KOPT-K1 (cell line): Measurements from ENCODE around the gene BLOC1S6.

ENCODE experiments used
- H3K27ac ChIP-seq: fragments of 200-600 bp; sonication (generic); 2 replicates; pipeline ENCODE4 v1.5.1; 2016; ENCODE audit warnings: antibody characterized with exemption, mild to moderate bottlenecking, low read depth, low read length; ENCODE audit not compliant: poor library complexity, severe bottlenecking
- H3K36me3 ChIP-seq: fragments of 200-600 bp; sonication (generic); 2 replicates; pipeline ENCODE4 v1.5.1; 2017; ENCODE audit warnings: antibody characterized with exemption, mild to moderate bottlenecking, low read length, moderate library complexity; ENCODE audit not compliant: insufficient read depth
- H3K9me3 ChIP-seq: fragments of 200-600 bp; sonication (generic); 2 replicates; pipeline ENCODE4 v1.5.1; 2017; ENCODE audit warnings: antibody characterized with exemption, low read length, mild to moderate bottlenecking; ENCODE audit not compliant: insufficient read depth, poor library complexity, severe bottlenecking

BLOC1S6 gene

DNA sequence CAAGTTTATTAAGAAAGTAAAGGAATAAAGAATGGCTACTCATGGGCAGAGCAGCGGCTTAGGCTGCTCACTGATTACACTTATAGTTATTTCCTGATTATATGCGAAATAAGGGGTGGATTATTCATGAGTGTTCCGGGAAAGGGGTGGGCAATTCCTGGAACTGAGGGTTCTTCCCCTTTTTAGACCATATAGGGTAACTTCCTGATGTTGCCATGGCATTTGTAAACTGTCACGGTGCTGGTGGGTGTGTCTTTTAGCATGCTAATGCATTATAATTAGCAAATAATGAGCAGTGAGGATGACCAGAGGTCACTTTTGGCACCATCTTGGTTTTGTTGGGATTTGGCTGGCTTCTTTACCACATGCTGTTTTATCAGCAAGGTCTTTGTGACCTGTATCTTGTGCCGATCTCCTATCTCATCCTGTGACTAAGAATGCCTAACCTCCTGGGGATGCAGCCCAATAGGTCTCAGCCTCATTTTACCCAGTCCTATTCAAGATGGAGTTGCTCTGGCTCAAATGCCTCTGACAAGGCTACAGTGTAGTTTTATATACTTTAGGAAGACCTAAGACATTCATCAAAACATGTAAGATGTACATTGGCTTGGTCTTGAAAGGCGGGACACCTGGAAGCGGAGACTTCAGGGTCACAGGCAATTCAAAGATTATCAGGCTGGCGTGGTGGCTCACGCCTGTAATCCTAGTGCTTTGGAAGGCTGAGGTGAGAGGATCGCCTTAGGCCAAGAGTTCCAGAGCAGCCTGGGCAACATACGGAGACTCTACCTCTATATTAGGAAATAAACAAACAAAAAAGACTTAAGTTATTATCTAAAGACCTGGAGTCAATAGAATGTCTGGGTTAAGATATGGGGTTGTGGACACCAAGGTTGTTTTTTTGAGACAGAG lies 3.2 kb upstream of the BLOC1S6 start:
- H3K36me3 ChIP-seq, result no peaks in the 10 kb centered on the region
- H3K27ac ChIP-seq, result no peak overlapping the region
- H3K9me3 ChIP-seq, result no peaks in the 10 kb centered on the region

DNA sequence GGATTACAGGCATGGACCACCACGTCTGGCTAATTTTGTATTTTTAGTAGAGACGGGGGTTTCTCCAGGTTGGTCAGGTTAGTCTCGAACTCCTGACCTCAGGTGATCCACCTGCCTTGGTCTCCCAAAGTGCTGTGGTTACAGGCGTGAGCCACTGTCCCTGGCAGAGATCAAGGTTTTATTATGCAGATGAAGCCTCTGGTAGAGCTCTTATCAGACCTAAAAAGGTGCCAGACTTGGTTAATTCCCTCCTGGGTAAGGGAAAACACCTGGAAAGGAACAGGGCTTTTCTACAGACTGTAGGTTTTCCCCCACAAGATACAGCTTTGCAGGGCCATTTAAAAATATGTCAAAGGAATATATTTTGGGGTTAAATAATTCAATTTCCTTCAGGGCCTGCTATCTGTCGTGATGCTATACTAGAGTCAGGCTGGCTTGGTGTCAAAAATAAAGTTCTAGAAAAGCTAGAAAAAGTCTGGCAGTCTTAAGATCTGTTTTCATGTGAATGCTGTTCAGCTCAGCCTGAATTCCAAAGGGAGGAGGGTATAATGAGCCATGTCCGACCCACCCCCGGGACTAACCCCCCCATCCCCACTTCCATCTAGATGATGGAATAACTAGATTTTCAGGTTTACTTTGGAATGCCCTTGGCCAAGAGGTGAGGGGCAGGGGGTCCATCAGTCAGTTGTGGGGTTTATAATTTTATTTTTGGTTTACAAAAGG lies 1.9 kb upstream of the BLOC1S6 start:
- Histone ChIP-seq H3K9me3 (no peaks in the 10 kb centered on the region), H3K36me3 (no peaks in the 10 kb centered on the region), H3K27ac (no peak overlapping the region)

- Histone ChIP-seq H3K27ac (peak overlapping the region; percentile 93), H3K36me3 (no peaks in the 10 kb centered on the region), H3K9me3 (no peaks in the 10 kb centered on the region)
Measured at GRCh38 chr15:45586125-45586524, 1.1 kb upstream of the BLOC1S6 start.

DNA sequence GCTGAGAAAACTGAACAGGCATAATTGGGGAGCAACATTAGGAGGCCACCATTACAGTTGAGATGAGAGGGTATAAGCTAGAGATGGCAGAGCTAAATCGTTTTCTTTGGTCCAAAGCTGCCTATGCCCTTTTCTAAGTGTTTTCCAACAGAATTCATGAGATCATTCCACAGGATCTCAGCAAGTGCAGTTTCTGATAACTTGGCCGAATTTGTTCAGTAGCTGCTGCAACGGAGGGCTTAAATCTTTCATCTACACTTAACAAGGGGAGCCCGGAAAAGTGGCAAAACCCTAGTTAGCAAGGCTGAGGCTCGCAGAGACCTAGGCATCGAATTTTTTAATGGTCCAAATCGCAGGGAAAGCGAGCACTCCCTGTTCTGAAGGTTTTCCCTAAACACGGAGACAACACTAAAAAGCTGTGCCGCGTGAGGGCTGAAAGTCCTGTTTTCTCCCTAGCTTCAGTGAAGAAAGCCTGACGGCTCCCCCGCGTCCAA lies 531 bp upstream of the BLOC1S6 start:
- H3K36me3 ChIP-seq, result no peaks in the 10 kb centered on the region
- peak overlapping the region; percentile 93 for H3K27ac ChIP-seq
- no peaks in the 10 kb centered on the region for H3K9me3 ChIP-seq

GRCh38 chr15:45587863-45588170 lies 638 bp downstream of the BLOC1S6 start:
- Histone ChIP-seq H3K27ac (peak overlapping the region; percentile 93), H3K9me3 (no peaks in the 10 kb centered on the region), H3K36me3 (peaks cover 9% of the 10 kb centered on the region)

GRCh38 chr15:45588219-45588875 lies 1.2 kb downstream of the BLOC1S6 start:
- no peaks in the 10 kb centered on the region for H3K9me3 ChIP-seq
- peaks cover 15% of the 10 kb centered on the region for H3K36me3 ChIP-seq
- peak overlapping the region; percentile 93 for H3K27ac ChIP-seq

GRCh38 chr15:45589256-45589655 lies 2.1 kb downstream of the BLOC1S6 start:
- no peaks in the 10 kb centered on the region for H3K9me3 ChIP-seq
- no peak overlapping the region for H3K27ac ChIP-seq
- H3K36me3 ChIP-seq, result peaks cover 17% of the 10 kb centered on the region

- Histone ChIP-seq H3K27ac (no peak overlapping the region), H3K9me3 (no peaks in the 10 kb centered on the region), H3K36me3 (peaks cover 44% of the 10 kb centered on the region)
Measured at GRCh38 chr15:45594319-45594718, 7.1 kb downstream of the BLOC1S6 start.

- peaks cover 44% of the 10 kb centered on the region for H3K36me3 ChIP-seq
Measured at GRCh38 chr15:45594835-45595530, 7.8 kb downstream of the BLOC1S6 start.

DNA sequence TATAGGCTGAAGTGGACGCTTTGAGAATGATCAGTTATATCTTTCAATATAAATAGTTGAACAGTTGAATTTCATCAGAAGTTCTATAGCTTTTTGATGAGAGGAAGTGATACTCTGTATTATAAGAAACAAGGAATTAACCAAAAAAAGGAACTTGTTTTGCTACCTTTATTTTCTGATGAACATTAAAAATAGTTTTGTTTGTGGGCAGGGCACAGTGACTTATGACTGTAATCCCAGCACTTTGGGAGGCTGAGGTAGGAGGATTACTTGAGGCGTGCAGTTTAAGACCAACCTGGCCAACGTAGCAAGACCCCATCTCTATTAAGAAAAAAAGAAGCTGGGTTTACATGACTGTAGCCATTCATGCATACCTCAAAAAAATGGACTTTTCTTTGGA lies 16.7 kb downstream of the BLOC1S6 start:
- H3K27ac ChIP-seq, result no peak overlapping the region
- peaks cover 20% of the 10 kb centered on the region for H3K36me3 ChIP-seq

More at GRCh38 chr15:45594835-45595530, 7.8 kb downstream of the BLOC1S6 start:
- Histone ChIP-seq H3K27ac (no peak overlapping the region), H3K9me3 (no peaks in the 10 kb centered on the region)

GRCh38 chr15:45604326-45604725 lies 17.1 kb downstream of the BLOC1S6 start:
- Histone ChIP-seq H3K27ac (no peak overlapping the region), H3K9me3 (no peaks in the 10 kb centered on the region)

More for the DNA sequence above, 16.7 kb downstream of the BLOC1S6 start:
- no peaks in the 10 kb centered on the region for H3K9me3 ChIP-seq

GRCh38 chr15:45606413-45606812 lies 19.2 kb downstream of the BLOC1S6 start:
- peaks cover 29% of the 10 kb centered on the region for H3K36me3 ChIP-seq
- H3K27ac ChIP-seq, result no peak overlapping the region

More at GRCh38 chr15:45604326-45604725, 17.1 kb downstream of the BLOC1S6 start:
- peaks cover 24% of the 10 kb centered on the region for H3K36me3 ChIP-seq

GRCh38 chr15:45606841-45607240 lies 19.7 kb downstream of the BLOC1S6 start:
- no peaks in the 10 kb centered on the region for H3K9me3 ChIP-seq
- H3K36me3 ChIP-seq, result peaks cover 29% of the 10 kb centered on the region
- no peak overlapping the region for H3K27ac ChIP-seq

More at GRCh38 chr15:45606413-45606812, 19.2 kb downstream of the BLOC1S6 start:
- no peaks in the 10 kb centered on the region for H3K9me3 ChIP-seq

GRCh38 chr15:45611305-45611704 lies 24.1 kb downstream of the BLOC1S6 start:
- Histone ChIP-seq H3K36me3 (peaks cover 17% of the 10 kb centered on the region), H3K9me3 (no peaks in the 10 kb centered on the region), H3K27ac (no peak overlapping the region)
